Measurements from ENCODE around the gene GALNT9.

DNA sequence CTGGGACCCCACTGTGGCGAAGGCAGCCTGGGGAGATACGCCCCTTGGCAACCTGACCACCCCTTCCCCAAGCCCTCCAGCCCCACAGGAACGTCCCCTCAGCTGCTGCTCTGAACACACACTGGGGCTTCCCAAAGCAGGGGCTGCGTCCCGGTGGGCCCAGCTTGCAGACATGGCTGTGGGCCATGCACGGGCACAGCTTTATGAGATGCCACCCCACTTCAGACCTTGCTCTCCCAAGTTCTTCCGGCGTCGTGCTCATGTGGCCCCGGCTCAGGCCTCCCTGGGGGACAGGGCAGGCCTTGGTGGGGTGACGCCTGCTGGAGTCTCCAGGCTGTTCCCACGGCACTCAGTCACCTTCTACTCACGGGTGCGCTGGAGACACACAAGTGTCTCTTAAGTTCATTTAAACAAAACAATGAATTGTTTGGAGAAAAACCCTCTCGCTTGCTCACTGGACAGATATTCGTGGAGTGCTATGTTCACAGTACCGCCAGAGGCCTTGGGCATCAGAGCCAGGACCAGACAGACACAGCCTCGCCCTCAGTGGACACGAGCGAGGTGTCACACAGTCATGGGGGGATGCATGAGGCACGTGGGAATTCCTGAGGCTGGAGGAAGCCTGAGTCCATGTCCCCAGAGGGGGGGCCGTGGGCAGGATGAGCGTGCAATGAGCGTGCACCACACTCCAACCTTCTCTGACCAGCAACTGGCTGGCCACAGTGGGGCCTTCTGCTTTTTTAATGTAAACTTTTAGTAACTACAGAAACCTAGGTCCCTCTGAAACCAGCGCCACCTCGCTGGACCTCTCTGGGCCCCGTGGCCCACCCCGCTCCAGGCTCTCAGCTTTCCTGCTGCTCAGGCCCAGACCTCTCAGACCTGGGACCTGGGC lies 4.3 kb downstream of the GALNT9 start:
- TF ChIP-seq, protein P1, sequence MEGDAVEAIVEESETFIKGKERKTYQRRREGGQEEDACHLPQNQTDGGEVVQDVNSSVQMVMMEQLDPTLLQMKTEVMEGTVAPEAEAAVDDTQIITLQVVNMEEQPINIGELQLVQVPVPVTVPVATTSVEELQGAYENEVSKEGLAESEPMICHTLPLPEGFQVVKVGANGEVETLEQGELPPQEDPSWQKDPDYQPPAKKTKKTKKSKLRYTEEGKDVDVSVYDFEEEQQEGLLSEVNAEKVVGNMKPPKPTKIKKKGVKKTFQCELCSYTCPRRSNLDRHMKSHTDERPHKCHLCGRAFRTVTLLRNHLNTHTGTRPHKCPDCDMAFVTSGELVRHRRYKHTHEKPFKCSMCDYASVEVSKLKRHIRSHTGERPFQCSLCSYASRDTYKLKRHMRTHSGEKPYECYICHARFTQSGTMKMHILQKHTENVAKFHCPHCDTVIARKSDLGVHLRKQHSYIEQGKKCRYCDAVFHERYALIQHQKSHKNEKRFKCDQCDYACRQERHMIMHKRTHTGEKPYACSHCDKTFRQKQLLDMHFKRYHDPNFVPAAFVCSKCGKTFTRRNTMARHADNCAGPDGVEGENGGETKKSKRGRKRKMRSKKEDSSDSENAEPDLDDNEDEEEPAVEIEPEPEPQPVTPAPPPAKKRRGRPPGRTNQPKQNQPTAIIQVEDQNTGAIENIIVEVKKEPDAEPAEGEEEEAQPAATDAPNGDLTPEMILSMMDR (IDR thresholded peaks at IDR 0.05): no peak
- TF ChIP-seq POLR2A (IDR thresholded peaks at IDR 0.05): no peak
